Adipose tissue (tissue), 3 donors: Measurements from ENCODE around the gene ADRB2. TPM values are rescaled to one million over a fixed set of nuclear protein-coding genes. Genes with fewer than 3 reads are reported as not detected.

Experiments used
- H3K27ac ChIP-seq: one replicate; pipeline ENCODE4 v1.5.1; 2013; ENCODE audit warnings: low read depth, low read length
- WGBS, 3 donors: extraction: QIAGEN DNeasy Blood & Tissue Kit; methylation state at CpG; one replicate each; pipeline ENCODE4 v1.1.7; 2013; 5-methylcytosine and 5-hydroxymethylcytosine counted together
- polyA plus RNA-seq, 3 donors: library from polyadenylated mRNA; stranded (reverse); fragments of 200-250 nt; gene quantifications; one replicate each; pipeline ENCODE4 v1.2.3, GENCODE V29; 2013
- donor health status: healthy with polysubstance abuse.
- donor health status: Bipolar disorder and iron deficiency.
- donor health status: healthy.

The ADRB2 gene
- polyA plus RNA-seq, 3 donors: 0.71 to 12.0 (median 2.4) TPM

- H3K27ac ChIP-seq: no peak overlapping the region
- 66 to 73% (median 69%) methylated on average over 10 of the region's 10 CpGs for WGBS, 3 donors
These were observed 17.3 kb downstream of the ADRB2 start for GRCh38 chr5:148843510-148844318.

GRCh38 chr5:148844433-148845280, 18.2 kb downstream of the ADRB2 start:
- WGBS, 3 donors: 70 to 78% (median 75%) methylated on average over 7 of the region's 7 CpGs

GRCh38 chr5:148846930-148847329, 20.5 kb downstream of the ADRB2 start:
- no peak overlapping the region for H3K27ac ChIP-seq

More at GRCh38 chr5:148844433-148845280, 18.2 kb downstream of the ADRB2 start:
- H3K27ac ChIP-seq: no peak overlapping the region

GRCh38 chr5:148847456-148847855, 21.0 kb downstream of the ADRB2 start:
- WGBS, 3 donors: 88 to 93% (median 88%) methylated on average over 2 of the region's 2 CpGs

GRCh38 chr5:148848393-148849031, 22.1 kb downstream of the ADRB2 start:
- no peak overlapping the region for H3K27ac ChIP-seq
- 79 to 85% (median 85%) methylated on average over 3 of the region's 3 CpGs for WGBS, 3 donors

More at GRCh38 chr5:148847456-148847855, 21.0 kb downstream of the ADRB2 start:
- no peak overlapping the region for H3K27ac ChIP-seq

DNA sequence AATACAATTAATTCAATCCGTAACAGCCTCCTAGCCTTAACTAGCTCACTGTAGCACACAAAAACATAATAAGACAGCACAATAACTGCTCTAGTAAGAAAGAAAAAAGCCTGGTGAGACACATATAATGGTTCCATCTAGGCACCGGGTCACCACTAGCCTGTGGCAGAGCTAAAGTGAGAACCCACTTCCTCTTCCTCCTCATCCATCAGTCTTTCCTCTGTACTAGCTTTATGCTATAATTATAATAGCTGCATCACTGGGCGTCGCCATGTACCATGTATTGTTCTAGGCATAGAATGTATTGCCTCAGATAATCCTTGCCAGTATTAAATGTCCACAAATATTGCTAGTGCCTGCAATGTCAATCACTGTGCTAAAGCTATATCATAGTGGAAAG, 23.1 kb downstream of the ADRB2 start:
- WGBS, 3 donors: 64 to 85% (median 65%) methylated on average over 4 of the region's 4 CpGs
- no peak overlapping the region for H3K27ac ChIP-seq

- whole genome bisulfite sequencing, 3 donors: 37 to 87% (median 66%) methylated on average over 2 of the region's 2 CpGs
- H3K27ac ChIP-seq: no peak overlapping the region
These were observed 24.4 kb downstream of the ADRB2 start for GRCh38 chr5:148850836-148851235.

DNA sequence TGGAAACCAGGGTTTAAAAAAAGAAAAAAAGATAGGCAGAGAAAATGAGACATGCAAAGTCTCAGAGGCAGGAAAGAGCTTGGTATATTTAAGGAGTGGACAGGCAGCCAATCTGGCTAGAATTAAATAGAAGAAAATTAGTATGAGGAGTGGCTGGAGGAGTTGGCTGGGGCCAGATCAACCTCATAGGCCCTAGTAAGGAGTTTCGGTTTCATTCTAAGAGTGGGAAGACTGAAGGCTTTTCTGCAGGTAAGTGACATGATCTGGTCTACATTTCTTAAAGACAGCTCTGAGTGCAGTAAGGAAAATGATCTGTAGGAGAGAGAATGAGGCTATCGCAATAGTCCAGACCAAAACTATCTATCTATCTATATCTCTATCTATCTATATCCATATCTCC, 27.5 kb downstream of the ADRB2 start:
- 93 to 97% (median 93%) methylated on average over 2 of the region's 2 CpGs for WGBS, 3 donors
- no peak overlapping the region for H3K27ac ChIP-seq

GRCh38 chr5:148855249-148856008, 29.0 kb downstream of the ADRB2 start:
- H3K27ac ChIP-seq: no peak overlapping the region
- 72 to 90% (median 73%) methylated on average over 5 of the region's 5 CpGs for WGBS, 3 donors

DNA sequence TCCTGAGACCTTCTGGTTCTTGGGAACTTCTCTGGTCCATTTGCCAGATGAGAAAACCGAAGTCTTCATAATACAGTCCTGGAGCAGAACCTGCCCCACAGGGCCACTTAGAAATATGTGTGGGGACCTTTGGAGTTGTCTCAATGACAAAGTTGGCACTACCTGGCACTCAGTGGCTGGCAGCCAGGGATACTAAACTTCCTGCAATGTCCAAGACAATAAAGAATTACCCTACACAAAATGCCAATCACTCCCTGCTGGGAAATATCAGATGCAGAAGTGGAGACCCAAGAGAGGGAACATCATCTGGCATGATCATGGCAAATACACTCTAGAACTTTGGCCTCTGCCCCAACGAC, 29.6 kb downstream of the ADRB2 start:
- 62 to 79% (median 73%) methylated on average over 2 of the region's 2 CpGs for WGBS, 3 donors

DNA sequence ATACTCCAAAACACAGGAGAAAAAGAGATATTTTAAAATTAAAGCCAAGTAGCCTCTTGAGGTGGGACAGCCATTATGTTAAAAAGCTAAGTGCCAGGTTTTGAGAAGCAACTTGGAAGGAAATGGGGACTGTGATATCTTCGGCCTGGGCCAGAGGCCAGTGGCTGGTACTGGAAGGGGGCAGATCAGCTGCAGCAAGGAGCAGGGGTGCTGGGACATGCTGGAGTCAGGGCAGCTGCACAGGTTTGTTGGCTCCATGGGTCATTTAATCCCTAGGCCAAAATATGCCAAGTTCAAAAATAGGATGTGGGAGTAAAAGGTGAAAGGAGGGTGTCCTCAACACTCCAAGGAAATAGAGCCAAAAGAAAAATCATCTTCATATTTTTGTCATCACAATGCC, 30.0 kb downstream of the ADRB2 start:
- WGBS, 3 donors: 67 to 83% (median 71%) methylated on average over 1 of the region's 1 CpG
- H3K27ac ChIP-seq: no peak overlapping the region

More for the DNA sequence above, 29.6 kb downstream of the ADRB2 start:
- no peak overlapping the region for H3K27ac ChIP-seq

GRCh38 chr5:148857474-148857873, 31.1 kb downstream of the ADRB2 start:
- WGBS, 3 donors: 81 to 90% (median 87%) methylated on average over 2 of the region's 2 CpGs
- no peak overlapping the region for H3K27ac ChIP-seq

DNA sequence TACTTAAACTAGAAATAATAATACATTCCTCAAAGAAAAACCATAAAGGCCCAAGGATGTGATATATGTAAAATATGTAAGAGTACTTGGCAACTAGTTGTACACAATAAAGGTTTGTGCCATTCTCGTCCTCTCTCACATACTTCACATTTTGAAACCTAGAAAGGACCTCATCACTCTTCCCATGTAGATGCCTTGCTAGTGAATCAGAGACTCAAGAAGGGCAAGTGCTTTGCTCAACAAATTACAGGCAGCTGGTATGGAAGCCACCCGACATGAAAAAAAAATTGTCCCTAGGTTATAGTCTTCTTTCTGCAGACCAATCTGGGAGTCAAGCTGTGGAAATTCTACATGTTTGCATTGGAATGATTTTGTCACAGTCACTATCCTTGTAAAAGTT, 31.7 kb downstream of the ADRB2 start:
- 81 to 87% (median 82%) methylated on average over 2 of the region's 2 CpGs for whole genome bisulfite sequencing, 3 donors

GRCh38 chr5:148858547-148858946, 32.1 kb downstream of the ADRB2 start:
- no peak overlapping the region for H3K27ac ChIP-seq
- WGBS, 3 donors: 65 to 79% (median 75%) methylated on average over 6 of the region's 6 CpGs

More for the DNA sequence above, 31.7 kb downstream of the ADRB2 start:
- no peak overlapping the region for H3K27ac ChIP-seq

- 70 to 92% (median 81%) methylated on average over 2 of the region's 2 CpGs for WGBS, 3 donors
- H3K27ac ChIP-seq: no peak overlapping the region
These were observed 33.3 kb downstream of the ADRB2 start for GRCh38 chr5:148859703-148860102.

DNA sequence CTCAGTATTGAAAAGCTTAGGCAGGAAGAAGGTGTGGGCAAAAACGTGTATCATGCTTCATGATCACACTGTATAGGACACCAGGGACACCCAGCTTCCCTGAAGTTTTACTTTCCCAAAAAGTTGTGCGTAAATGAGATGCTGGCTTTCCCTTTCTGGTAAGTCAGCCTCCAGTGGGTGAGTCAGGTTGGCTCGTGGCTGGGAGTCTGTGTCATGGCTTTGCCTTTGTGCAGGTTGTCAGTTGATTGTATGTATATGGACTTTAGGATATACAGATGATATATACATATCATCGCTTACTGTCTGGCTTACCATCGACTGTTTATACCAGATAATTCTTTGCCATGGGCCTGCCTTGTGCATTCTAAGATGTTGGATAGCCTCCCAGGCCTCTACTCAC, 34.2 kb downstream of the ADRB2 start:
- WGBS, 3 donors: 61 to 79% (median 65%) methylated on average over 5 of the region's 5 CpGs

GRCh38 chr5:148861088-148861487, 34.7 kb downstream of the ADRB2 start:
- WGBS, 3 donors: 49 to 73% (median 65%) methylated on average over 2 of the region's 2 CpGs
- no peak overlapping the region for H3K27ac ChIP-seq

More for the DNA sequence above, 34.2 kb downstream of the ADRB2 start:
- no peak overlapping the region for H3K27ac ChIP-seq

DNA sequence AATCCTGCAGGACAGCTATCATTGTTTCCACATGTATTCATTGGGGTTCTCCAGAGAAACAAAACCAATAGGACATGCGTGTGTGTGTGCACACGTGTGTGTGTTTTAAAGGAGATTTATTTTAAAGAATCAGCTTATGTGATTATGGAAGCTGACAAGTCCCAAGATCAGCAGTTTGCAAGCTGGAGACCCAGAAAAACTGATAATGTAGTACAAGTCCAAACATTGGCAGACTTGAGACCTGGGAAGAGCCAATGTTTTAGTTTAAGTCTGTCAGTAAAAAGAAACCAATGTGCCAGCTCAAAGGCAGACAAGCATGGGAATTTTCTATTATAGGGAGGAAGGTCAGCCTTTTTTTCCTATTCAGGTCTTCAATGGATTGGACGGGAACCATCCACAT, 35.3 kb downstream of the ADRB2 start:
- WGBS, 3 donors: 90 to 97% (median 91%) methylated on average over 3 of the region's 3 CpGs

More for the DNA sequence above, 35.3 kb downstream of the ADRB2 start:
- no peak overlapping the region for H3K27ac ChIP-seq
